Ascending aorta (tissue), 2 donors: ENCODE measurements around the gene STARD7. TPM values are rescaled to one million over a fixed set of nuclear protein-coding genes. Genes with fewer than 3 reads are reported as not detected.

ENCODE experiments used
- DNase-seq, 2 donors: peaks; one replicate each; pipeline ENCODE4 v3.0.0-alpha.2; 2019; ENCODE audit warnings: low spot score in 2 of 2
- H3K27ac ChIP-seq, 2 donors: fragments of 200-600 bp; sonication (generic); one replicate each; pipeline ENCODE4 v1.5.1; 2016 to 2017; ENCODE audit warnings: mild to moderate bottlenecking in 1 of 2
- H3K27me3 ChIP-seq: fragments of 200-600 bp; sonication (generic); one replicate; pipeline ENCODE4 v1.5.1; 2017
- H3K36me3 ChIP-seq, 2 donors: fragments of 200-600 bp; sonication (generic); one replicate each; pipeline ENCODE4 v1.5.1; 2016
- H3K4me1 ChIP-seq, 2 donors: fragments of 200-600 bp; sonication (generic); one replicate each; pipeline ENCODE4 v1.5.1; 2016 to 2017; ENCODE audit warnings: mild to moderate bottlenecking in 1 of 2
- H3K4me3 ChIP-seq, 2 donors: fragments of 200-600 bp; sonication (generic); one replicate each; pipeline ENCODE4 v1.5.1; 2016 to 2017; ENCODE audit warnings: mild to moderate bottlenecking in 1 of 2
- H3K9me3 ChIP-seq, 2 donors: fragments of 200-600 bp; sonication (generic); one replicate each; pipeline ENCODE4 v1.5.1; 2016
- CTCF ChIP-seq, 3 experiments: fragments of 200-600 bp in 2 of 3; fragments of 450-650 bp in 1 of 3; sonication (generic) in 2 of 3; IDR thresholded peaks; one replicate each; pipeline ENCODE4 v1.5.1; 2016 to 2019; ENCODE audit warnings: antibody characterized with exemption in 3 of 3, mild to moderate bottlenecking in 1 of 3, moderate library complexity in 1 of 3
- intact Hi-C: fragments of 100-400 bp; cut with DNase I; formaldehyde crosslinking; loops from one replicate; pipeline ENCODE4 v1.15.1; 2023
- total RNA-seq: library from RNA; depleted of rRNA; stranded (reverse); fragments of >200 nt; gene quantifications from one replicate; pipeline ENCODE4 v1.1.0, GENCODE V29; 2016

Gene STARD7
- total RNA-seq, 1 donor from 2014 or later = 85.6 TPM

GRCh38 chr2:96150791-96151594, 57.6 kb downstream of the STARD7 start:
- H3K27me3 ChIP-seq = no peaks in the 10 kb centered on the region
- H3K9me3 ChIP-seq = no peaks in the 10 kb centered on the region
- TF ChIP-seq CTCF (IDR thresholded peaks at IDR 0.05) = no peak
- peak in 1 of 2 donors; percentile 44 for DNase-seq
- H3K4me1 ChIP-seq = peaks cover 9 to 25% of the 10 kb centered on the region in 2 donors
- intact Hi-C loops = no loop called here
- no peak overlapping the region for H3K27ac ChIP-seq
- no peaks in the 10 kb centered on the region for H3K36me3 ChIP-seq
- H3K4me3 ChIP-seq = no peak overlapping the region

GRCh38 chr2:96150007-96150640, 58.5 kb downstream of the STARD7 start:
- H3K27ac ChIP-seq = no peak overlapping the region
- H3K4me3 ChIP-seq = no peak overlapping the region
- no peak for TF ChIP-seq CTCF (IDR thresholded peaks at IDR 0.05)
- H3K9me3 ChIP-seq = no peaks in the 10 kb centered on the region
- no peaks in the 10 kb centered on the region for H3K27me3 ChIP-seq
- peak in 1 of 2 donors; percentile 51 for DNase-seq
- H3K4me1 ChIP-seq = peaks cover 12 to 30% of the 10 kb centered on the region in 2 donors
- H3K36me3 ChIP-seq = no peaks in the 10 kb centered on the region
- intact Hi-C loops = no loop called here

DNA sequence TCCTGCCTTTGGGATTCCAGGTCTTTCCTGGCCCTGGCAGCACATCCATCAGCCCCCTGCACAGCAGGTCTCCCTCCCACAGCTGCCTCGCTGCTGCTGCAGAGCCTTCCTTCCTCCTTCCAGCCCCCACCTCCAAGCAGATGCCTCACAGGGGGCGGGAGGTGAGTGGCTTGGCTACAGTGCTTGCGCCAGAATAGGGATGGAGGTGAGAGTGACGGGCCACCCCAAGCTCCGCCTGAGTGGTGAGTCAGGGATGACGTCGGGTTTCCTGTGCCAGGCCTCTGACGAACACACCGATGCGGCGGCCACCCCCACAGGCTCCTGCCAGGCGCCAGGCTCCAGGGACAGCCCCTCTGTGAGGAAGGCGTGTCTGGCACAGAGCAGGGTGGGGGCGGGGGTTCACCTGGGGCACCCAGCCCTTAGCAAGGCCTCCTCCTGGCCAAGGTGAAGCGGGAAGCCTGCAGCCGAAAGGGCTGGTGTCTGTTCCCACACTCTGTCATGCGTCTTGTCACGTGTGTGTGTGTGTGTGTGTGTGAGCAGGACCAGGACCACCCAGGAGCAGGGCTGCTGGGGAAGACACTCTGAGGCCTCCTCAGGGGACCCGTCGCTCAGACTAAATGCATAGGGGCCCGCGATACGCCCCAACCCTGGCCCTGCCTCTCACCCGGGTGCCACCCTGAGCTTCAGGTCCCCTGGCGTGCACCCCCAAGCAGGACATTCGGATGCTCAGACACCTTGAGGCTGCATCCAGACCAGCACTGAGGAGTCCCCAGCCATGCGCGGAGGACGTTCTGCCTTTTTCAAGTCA, 60.0 kb downstream of the STARD7 start:
- peak overlapping the region; percentile 78 to 83 for H3K27ac ChIP-seq

DNA sequence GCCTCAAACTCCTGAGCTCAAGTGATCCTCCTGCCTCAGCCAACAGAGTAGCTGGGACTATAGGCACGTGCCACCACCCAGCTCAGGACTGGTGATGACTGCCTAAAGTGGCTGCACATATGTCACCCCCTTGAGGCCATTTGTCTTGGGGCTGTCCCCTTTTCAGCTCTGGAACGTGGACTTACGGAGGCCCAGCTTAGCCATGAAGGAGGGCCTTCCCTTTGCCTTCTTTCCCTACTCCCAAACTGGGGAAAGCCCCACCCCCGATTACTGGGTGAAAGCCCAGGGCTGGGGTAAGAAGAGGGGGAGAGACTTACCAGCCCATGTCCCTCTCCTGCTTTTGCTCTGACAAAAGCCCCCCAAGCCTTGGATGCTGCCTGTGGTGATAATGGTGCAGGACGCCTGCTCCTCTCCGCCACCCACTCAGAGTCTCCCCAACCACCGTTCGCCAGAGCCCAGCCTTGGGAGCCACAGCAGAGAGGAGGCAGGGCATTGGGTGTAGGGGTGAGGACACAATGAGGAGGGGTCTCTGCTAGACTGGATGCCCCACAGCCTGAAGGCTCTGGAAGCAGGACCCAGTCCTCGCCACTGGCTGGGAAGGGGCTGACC, 60.9 kb downstream of the STARD7 start:
- peak overlapping the region; percentile 78 to 83 for H3K27ac ChIP-seq
- no peak overlapping the region for H3K4me3 ChIP-seq
- peak; percentile 9 to 63 for DNase-seq
- H3K27me3 ChIP-seq = no peaks in the 10 kb centered on the region
- no peaks in the 10 kb centered on the region for H3K9me3 ChIP-seq
- H3K36me3 ChIP-seq = no peaks in the 10 kb centered on the region
- no peak for TF ChIP-seq CTCF (IDR thresholded peaks at IDR 0.05)
- intact Hi-C loops = loop anchor here (5.0 kb wide), 1 partner anchor 105 kb away; no protein-coding TSS in a partner anchor
- peaks cover 16 to 30% of the 10 kb centered on the region in 2 donors for H3K4me1 ChIP-seq

More for the DNA sequence above, 60.0 kb downstream of the STARD7 start:
- DNase-seq = peak; percentile 83 to 93
- intact Hi-C loops = loop anchor here (5.0 kb wide), 1 partner anchor 104 kb away; no protein-coding TSS in a partner anchor
- H3K4me3 ChIP-seq = no peak overlapping the region
- H3K9me3 ChIP-seq = no peaks in the 10 kb centered on the region
- H3K4me1 ChIP-seq = peaks cover 16 to 30% of the 10 kb centered on the region in 2 donors
- no peaks in the 10 kb centered on the region for H3K36me3 ChIP-seq
- H3K27me3 ChIP-seq = no peaks in the 10 kb centered on the region
- no peak for TF ChIP-seq CTCF (IDR thresholded peaks at IDR 0.05)
